Measurements from ENCODE around the gene ALG14.
A peak's percentile ranks its signal among the peaks of the same experiment; 100 is the strongest.

DNA sequence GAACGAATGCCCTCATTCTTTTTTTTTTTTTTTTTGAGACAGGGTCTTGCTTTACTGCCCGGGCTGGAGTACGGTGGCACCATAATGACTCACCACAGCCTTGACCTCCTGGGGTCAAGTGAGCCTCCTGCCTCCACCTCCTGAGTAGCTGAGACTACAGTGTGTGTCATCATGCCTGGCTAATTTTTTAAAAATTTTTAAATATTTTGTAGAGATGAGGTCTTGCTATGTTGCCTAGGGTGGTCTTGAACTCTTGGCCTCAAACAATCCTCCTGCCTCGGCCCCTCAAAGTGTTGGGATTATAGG is 69.4 kb downstream of the ALG14 start:
- no peak for TF ChIP-seq ZNF174 (tag by site-specific recombination; IDR thresholded peaks at IDR 0.05)
- TF ChIP-seq, protein P1, sequence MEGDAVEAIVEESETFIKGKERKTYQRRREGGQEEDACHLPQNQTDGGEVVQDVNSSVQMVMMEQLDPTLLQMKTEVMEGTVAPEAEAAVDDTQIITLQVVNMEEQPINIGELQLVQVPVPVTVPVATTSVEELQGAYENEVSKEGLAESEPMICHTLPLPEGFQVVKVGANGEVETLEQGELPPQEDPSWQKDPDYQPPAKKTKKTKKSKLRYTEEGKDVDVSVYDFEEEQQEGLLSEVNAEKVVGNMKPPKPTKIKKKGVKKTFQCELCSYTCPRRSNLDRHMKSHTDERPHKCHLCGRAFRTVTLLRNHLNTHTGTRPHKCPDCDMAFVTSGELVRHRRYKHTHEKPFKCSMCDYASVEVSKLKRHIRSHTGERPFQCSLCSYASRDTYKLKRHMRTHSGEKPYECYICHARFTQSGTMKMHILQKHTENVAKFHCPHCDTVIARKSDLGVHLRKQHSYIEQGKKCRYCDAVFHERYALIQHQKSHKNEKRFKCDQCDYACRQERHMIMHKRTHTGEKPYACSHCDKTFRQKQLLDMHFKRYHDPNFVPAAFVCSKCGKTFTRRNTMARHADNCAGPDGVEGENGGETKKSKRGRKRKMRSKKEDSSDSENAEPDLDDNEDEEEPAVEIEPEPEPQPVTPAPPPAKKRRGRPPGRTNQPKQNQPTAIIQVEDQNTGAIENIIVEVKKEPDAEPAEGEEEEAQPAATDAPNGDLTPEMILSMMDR (tag by site-specific recombination; IDR thresholded peaks at IDR 0.05) = no peak
- TF ChIP-seq ZNF274 (IDR thresholded peaks at IDR 0.05; ENCODE audit: low read length) = no peak
- no peak for TF ChIP-seq ZNF274 (tag by site-specific recombination; IDR thresholded peaks at IDR 0.05; ENCODE audit: borderline replicate concordance)
- no peak for TF ChIP-seq HOXD13 (CRISPR knock-in tag; IDR thresholded peaks at IDR 0.05; ENCODE audit: borderline replicate concordance)
- TF ChIP-seq ZNF121 (tag by site-specific recombination; IDR thresholded peaks at IDR 0.05) = peak; percentile 21; the same call in 1 of the 2 replicates
- no peak for TF ChIP-seq ZNF670 (tag by site-specific recombination; IDR thresholded peaks at IDR 0.05; ENCODE audit: low read depth)
- TF ChIP-seq ZNF335 (tag by site-specific recombination; conservative IDR thresholded peaks at IDR 0.05) = no peak
- TF ChIP-seq ZNF621 (tag by site-specific recombination; IDR thresholded peaks at IDR 0.05) = no peak
- no peak for TF ChIP-seq RBAK (tag by site-specific recombination; IDR thresholded peaks at IDR 0.05)
- TF ChIP-seq ZNF510 (tag by site-specific recombination; IDR thresholded peaks at IDR 0.05; ENCODE audit: insufficient replicate concordance) = no peak
- no peak for TF ChIP-seq ZNF548 (tag by site-specific recombination; IDR thresholded peaks at IDR 0.05)
- no peak for TF ChIP-seq ZSCAN23 (tag by site-specific recombination; IDR thresholded peaks at IDR 0.05)
- TF ChIP-seq ZNF623 (tag by site-specific recombination; IDR thresholded peaks at IDR 0.05) = no peak

All from HEK293 (cell line).